K562 (cell line): ENCODE measurements around the gene SLC6A6. TPM values are rescaled to one million over a fixed set of nuclear protein-coding genes. Genes with fewer than 3 reads are reported as not detected.

ENCODE experiments used
- ARHGAP35 ChIP-seq: fragments of 450-650 bp; IDR thresholded peaks from 2 replicates; pipeline ENCODE4 v1.6.1; 2018; ENCODE audit not compliant: partially characterized antibody
- BCL6 ChIP-seq: fragments of 250-450 bp; sonication (Bioruptor Pico); IDR thresholded peaks from 2 replicates; pipeline ENCODE4 v1.4.0; 2020
- CLOCK ChIP-seq: fragments of 250-450 bp; sonication (Bioruptor Pico); IDR thresholded peaks from 2 replicates; pipeline ENCODE4 v1.4.0; 2020; ENCODE audit warnings: mild to moderate bottlenecking, moderate library complexity, borderline replicate concordance
- ELF2 ChIP-seq: fragments of 250-450 bp; sonication (Bioruptor Pico); IDR thresholded peaks from 2 replicates; pipeline ENCODE4 v1.5.0; 2021; ENCODE audit warnings: mild to moderate bottlenecking
- FIP1L1 ChIP-seq: fragments of 200-400 bp; formaldehyde crosslinking; IDR thresholded peaks from 2 replicates; pipeline ENCODE4 v1.6.1; 2018; ENCODE audit warnings: mild to moderate bottlenecking, low read depth, low read length; ENCODE audit not compliant: poor library complexity, severe bottlenecking
- HLTF ChIP-seq: fragments of 450-650 bp; IDR thresholded peaks from 2 replicates; pipeline ENCODE4 v1.6.1; 2016
- ILF3 ChIP-seq: fragments of 450-650 bp; IDR thresholded peaks from 2 replicates; pipeline ENCODE4 v1.6.1; 2018; ENCODE audit warnings: antibody characterized with exemption, mild to moderate bottlenecking, moderate library complexity, borderline replicate concordance
- JUND ChIP-seq, 2 experiments: IDR thresholded peaks; 2 replicates in 1 of 2; 3 replicates in 1 of 2; pipeline ENCODE4 v1.6.1; 2011; ENCODE audit warnings: borderline replicate concordance in 2 of 2, low read depth in 2 of 2, low read length in 2 of 2, improper control_type of control experiment in 1 of 2, missing biosample characterization in 1 of 2, missing genetic modification characterization in 1 of 2, missing genetic modification reagents in 1 of 2
- MEIS2 ChIP-seq: fragments of 450-650 bp; IDR thresholded peaks from 2 replicates; pipeline ENCODE4 v1.6.1; 2014; ENCODE audit warnings: mild to moderate bottlenecking; ENCODE audit not compliant: partially characterized antibody
- MIER1 ChIP-seq: fragments of 450-650 bp; IDR thresholded peaks from 2 replicates; pipeline ENCODE4 v1.6.1; 2016; ENCODE audit warnings: antibody characterized with exemption, mild to moderate bottlenecking, low read depth
- MYBL2 ChIP-seq, 2 experiments: fragments of 450-650 bp in 1 of 2; sonication (generic) in 1 of 2; formaldehyde crosslinking in 1 of 2; IDR thresholded peaks; 2 replicates each; pipeline versions ENCODE4 v1.6.1 to v1.8.1; 2017 to 2022; ENCODE audit warnings: borderline replicate concordance in 1 of 2, inconsistent platforms in 1 of 2, low read depth in 1 of 2, mild to moderate bottlenecking in 1 of 2, missing genetic modification reagents in 1 of 2, moderate library complexity in 1 of 2
- NR0B1 ChIP-seq: fragments of 450-650 bp; IDR thresholded peaks from one replicate; pipeline ENCODE4 v1.6.1; 2018; ENCODE audit warnings: mild to moderate bottlenecking, moderate library complexity; ENCODE audit not compliant: partially characterized antibody
- SRSF7 ChIP-seq: fragments of 200-400 bp; formaldehyde crosslinking; optimal IDR thresholded peaks from 2 replicates; pipeline ENCODE3; 2017; ENCODE audit warnings: mild to moderate bottlenecking, low read depth, low read length
- TCFL5 ChIP-seq: fragments of 250-450 bp; sonication (Bioruptor Pico); conservative IDR thresholded peaks from 2 replicates; pipeline ENCODE4 v1.6.1; 2021; ENCODE audit warnings: mild to moderate bottlenecking, moderate library complexity, matching md5 sums
- ZBTB11 ChIP-seq, 3 experiments: fragments of 200-800 bp in 1 of 3; fragments of 250-450 bp in 1 of 3; fragments of 450-650 bp in 1 of 3; sonication (Bioruptor Pico) in 1 of 3; sonication (Bioruptor generic) in 1 of 3; formaldehyde crosslinking in 1 of 3; IDR thresholded peaks; 2 replicates each; pipeline versions ENCODE4 v1.6.1 to v1.8.0; 2016 to 2022; ENCODE audit warnings: mild to moderate bottlenecking in 2 of 3, missing genetic modification characterization in 2 of 3, missing compliant biosample characterization in 1 of 3, moderate library complexity in 1 of 3
- ZFP36 ChIP-seq: fragments of 150-350 bp; IDR thresholded peaks from 2 replicates; pipeline ENCODE4 v1.6.1; 2018; ENCODE audit warnings: low read length, low read depth; ENCODE audit not compliant: partially characterized antibody
- ZNF347 ChIP-seq: fragments of 450-650 bp; formaldehyde crosslinking; IDR thresholded peaks from 2 replicates; pipeline ENCODE4 v1.4.0; 2020; ENCODE audit warnings: low read depth, mild to moderate bottlenecking, moderate library complexity
- polyA plus RNA-seq, 8 experiments: library from polyadenylated mRNA; depleted of rRNA in 4 of 8; stranded (reverse) in 5 of 8; unstranded in 3 of 8; fragments of >200 nt; fragmentation: Nextera tagmentation in 2 of 8; fragmentation: Illumina TruSeq in 1 of 8; extraction: Ambion mirVana in 2 of 8; extraction: Trizol in 1 of 8; gene quantifications; 2 replicates each; pipeline versions ENCODE4 v1.2.1 to v1.2.3, GENCODE V29; 2011 to 2014; ENCODE audit warnings: inconsistent platforms in 1 of 8, missing spikeins in 1 of 8
- total RNA-seq, 7 experiments: library from RNA; depleted of rRNA in 6 of 7; stranded (reverse); fragments of >200 nt in 6 of 7; fragmentation: Illumina TruSeq in 2 of 7; extraction: Trizol in 2 of 7; gene quantifications; 2 replicates each; pipeline versions ENCODE4 v1.2.1 to v1.2.3, GENCODE V29; 2011 to 2021; ENCODE audit warnings: low replicate concordance in 1 of 7

The SLC6A6 gene
- total and polyA plus RNA-seq, 9 of the 15 experiments (the other 6 are each of a cell fraction or from before 2014, with no cell fraction given), result 12.3 to 203 (median 93.2) TPM

- TF ChIP-seq CLOCK (no peak), TCFL5 (0 out of 2 replicates have a peak, but pooled peaks have one; percentile 8), ARHGAP35 (no peak), ELF2 (CRISPR knock-in tag) (0 out of 2 replicates have a peak, but pooled peaks have one; percentile 49), ZFP36 (peak; percentile 55), HLTF (no peak), ZBTB11 (CRISPR knock-in tag; IDR thresholded peaks at IDR 0.05) (peak in 1 of 3 experiments; percentile 26; a peak in 1 of 6 replicates), MYBL2 (IDR thresholded peaks at IDR 0.05; ENCODE audit: low read depth) (no peak), MYBL2 (CRISPR knock-in tag; IDR thresholded peaks at IDR 0.05; ENCODE audit: borderline replicate concordance) (no peak), ILF3 (no peak), FIP1L1 (no peak), SRSF7 (no peak), MIER1 (no peak), MEIS2 (peak; percentile 98), BCL6 (no peak), ZNF347 (CRISPR knock-in tag) (no peak), JUND (IDR thresholded peaks at IDR 0.05; ENCODE audit: borderline replicate concordance, low read depth, low read length) (peak; percentile 99), JUND (tag; IDR thresholded peaks at IDR 0.05; ENCODE audit: borderline replicate concordance, low read depth, low read length) (peak; percentile 97; the same call in 1 of the 3 replicates), NR0B1 (no peak)
Observed at GRCh38 chr3:14431917-14432834, 29.8 kb downstream of the SLC6A6 start (continued).
